Islet precursor cell (in vitro differentiated cells): Measurements from ENCODE around the gene BMP7.
A peak's percentile ranks its signal among the peaks of the same experiment; 100 is the strongest.

Source experiments
- DNase-seq: peaks from one replicate; pipeline ENCODE4 v3.0.0-alpha.2; 2018

Gene BMP7

GRCh38 chr20:57141492-57141891 is 124.9 kb downstream of the BMP7 start:
- no peak for DNase-seq

GRCh38 chr20:57140416-57140965 is 126.0 kb downstream of the BMP7 start:
- DNase-seq: no peak

DNA sequence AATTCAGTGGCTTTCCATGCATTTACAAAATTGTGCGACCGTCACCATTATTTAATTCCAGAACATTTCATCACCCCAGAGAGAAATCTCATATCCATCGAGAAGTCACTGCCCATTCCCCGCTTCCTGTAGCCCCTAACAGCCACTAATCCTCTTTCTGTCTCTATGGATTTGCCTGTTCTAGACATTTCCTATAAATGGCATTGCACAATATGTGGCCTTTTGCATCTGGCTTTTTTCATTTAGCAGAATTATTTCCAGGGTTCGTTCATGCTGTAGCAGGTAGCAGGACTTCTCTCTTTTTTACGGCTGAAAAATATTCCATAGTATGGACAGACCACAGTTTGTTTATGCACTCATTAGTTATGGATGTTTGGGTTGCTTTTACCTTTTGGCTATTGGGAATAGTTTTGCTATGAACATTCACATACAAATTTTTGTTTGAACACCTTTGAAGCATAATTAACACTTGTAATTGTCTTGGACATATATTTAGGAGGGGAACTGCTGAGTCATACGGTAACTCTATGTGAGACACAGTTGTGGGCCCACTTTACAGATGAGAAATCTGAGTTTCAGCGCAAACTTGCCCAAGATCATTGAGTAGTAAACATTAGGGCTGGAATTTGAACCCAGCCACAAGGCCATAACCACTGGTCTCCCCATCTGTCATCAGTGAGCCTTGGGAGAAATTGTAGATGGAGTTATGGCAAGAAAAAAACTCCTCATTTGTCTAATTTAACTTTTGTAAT is 126.9 kb downstream of the BMP7 start:
- no peak for DNase-seq

DNA sequence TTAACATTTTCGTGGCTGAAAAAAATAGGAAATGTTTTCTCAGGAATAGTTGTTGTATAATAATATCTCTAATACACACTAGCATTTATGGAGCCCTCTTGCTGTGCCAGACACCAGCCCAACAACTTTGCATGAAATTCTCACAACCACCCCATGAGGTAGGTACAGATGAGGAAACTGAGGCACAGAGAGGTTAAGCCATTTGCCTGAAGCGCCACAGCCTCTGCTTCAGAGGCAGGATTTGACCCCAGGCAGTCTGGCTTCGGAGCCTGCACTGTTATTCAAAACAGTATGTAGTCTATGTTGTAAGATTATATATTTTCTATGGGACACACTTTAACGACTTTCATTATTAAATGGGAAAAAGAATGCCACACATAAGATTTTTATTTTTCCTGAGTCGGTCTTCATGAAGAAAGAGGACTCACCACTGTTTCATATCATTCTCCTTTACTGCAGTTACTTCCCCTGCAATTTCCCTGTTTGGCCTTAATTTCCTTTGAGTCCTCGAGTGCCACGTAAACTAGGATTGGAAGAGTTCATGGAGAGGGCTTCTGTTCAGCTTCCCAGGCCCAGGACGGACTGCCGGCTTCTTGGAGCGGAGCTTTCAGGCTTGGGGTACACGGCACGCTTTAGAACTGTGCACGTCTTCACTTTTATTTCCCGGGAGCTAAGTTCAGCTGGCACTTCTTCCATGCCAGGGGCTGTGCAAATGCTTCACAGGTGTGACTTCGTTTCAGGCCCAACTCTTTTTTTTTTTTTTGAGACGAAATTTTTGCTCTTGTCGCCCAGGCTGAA is 128.0 kb downstream of the BMP7 start:
- DNase-seq: no peak

DNA sequence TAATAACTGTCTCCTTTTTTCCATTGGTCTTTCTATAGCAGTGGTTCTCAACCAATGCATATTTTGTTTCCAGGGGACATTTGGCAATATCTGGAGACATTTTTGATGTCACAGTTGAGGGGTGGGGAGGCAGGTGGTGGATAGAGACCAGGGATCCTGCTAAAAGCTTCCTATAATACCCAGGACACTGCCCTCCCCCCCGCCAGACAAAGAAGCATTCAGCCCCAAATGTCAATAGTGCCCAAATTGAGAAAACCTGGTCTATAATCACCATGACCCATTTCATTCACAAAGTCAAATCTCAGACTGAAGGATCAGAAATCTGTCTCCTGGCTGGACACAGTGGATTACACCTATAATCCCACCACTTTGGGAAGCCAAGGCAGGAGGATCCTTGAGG is 128.8 kb downstream of the BMP7 start:
- DNase-seq: no peak

- DNase-seq: no peak
Measured at GRCh38 chr20:57136734-57137133, 129.7 kb downstream of the BMP7 start.

DNA sequence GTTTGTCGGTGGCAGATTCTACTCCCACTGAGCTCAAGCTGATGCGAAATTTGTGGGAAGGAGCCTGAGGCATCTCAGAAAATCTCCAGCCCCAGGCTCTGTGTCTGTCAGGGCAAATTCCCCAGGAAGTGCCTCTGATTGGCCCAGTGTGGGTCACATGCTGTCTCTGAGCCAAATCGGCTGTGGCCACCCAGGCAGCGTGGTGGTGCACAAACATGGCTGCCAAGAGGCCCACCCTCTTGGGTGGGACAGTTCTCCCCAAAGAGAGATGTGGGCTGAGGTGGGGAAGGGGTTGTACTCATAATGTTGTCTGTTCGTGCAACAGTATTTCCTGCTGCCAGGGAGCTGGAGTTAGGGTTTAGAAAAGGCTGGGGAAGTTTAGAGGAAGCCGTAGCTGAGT is 130.6 kb downstream of the BMP7 start:
- DNase-seq: no peak

- DNase-seq: no peak
Measured at GRCh38 chr20:57134804-57135203, 131.6 kb downstream of the BMP7 start.

DNA sequence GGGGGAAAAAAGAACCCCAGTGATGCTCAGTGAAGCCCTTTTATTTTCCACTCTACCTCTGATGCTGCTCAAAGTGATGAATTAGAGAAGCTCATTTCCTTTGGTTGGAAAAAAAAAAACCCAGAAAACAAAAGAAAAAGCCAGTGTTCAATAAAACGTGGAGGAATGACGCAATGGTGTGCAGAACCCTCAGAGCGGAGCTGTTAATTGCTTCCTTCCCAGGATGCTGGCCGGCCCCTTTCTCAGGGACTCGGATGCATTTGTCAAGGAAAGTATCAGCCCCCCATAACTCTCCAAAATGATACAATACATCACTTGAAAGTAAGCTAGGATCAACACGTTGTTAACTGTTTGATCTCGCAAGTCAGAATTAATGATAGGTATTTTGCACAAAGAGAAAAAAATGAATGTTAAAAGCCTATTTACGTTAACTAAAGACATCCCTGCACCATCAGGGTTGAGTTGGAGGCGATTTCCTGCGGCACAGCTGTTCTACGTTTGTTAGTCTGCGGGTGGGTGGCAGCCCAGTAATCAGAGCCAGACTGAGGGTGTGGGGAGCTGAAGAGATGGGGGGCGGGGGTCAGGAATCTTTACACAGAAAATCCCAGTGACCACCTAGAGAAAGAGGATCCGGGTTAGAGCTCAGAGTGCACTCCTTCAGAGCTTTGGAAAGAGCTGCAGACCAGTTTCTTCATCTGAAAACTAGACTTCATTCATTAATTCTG is 132.4 kb downstream of the BMP7 start:
- no peak for DNase-seq

DNA sequence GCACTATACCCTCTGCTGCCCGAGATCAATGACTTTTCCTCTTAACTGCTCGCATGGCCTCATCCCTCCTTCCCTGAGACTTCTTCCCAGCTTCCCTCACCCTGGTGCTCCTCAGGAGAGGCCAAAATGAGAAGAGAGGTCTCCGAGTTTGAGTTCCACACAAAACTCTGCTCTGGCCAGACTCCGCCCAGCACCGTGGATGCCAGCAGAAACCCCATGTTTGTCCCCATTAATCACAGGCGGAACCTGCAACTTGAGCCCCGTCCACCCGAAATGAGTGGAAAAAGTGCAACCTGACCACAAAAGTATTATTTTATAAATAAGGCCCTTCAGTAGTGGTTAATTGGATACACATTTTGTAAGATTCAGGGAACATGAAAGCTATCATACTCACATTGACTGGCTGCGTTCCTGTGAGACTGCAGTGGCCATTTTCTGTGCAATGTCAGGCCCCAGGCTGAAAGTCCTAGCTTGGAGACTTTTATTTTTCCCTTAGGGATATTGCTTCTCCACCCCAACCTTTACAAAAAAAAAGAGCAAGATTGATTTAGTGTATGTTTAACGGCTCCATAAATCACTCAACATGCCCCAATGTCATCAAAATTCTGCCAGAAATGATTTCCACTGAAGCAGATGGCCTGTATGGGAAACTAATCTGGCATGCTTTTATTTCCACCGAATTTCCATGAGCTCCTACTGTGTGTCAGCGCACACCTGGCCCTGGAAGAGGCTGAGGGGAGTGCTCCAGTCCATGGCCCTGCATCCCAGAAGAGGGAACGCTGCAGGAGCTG is 134.6 kb downstream of the BMP7 start:
- DNase-seq: no peak

DNA sequence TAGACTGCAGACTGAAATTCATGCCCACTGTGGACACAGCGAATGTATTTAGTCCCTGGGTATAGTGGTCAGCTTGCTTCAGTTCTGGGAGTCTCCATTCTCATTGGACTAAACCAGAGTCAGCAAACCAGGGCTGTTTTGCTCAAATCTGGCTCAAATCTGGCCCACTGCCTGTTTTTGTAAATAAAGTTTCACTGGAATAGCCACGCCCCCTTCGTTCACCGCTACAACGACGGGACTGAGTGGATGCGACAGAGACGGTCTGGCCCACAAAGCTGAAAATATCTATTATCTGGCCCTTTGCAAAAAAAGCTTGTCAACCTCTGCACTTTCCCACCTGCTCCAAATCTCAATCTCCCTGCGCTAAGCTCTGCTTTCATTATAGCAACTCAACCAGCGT is 135.4 kb downstream of the BMP7 start:
- no peak for DNase-seq

DNA sequence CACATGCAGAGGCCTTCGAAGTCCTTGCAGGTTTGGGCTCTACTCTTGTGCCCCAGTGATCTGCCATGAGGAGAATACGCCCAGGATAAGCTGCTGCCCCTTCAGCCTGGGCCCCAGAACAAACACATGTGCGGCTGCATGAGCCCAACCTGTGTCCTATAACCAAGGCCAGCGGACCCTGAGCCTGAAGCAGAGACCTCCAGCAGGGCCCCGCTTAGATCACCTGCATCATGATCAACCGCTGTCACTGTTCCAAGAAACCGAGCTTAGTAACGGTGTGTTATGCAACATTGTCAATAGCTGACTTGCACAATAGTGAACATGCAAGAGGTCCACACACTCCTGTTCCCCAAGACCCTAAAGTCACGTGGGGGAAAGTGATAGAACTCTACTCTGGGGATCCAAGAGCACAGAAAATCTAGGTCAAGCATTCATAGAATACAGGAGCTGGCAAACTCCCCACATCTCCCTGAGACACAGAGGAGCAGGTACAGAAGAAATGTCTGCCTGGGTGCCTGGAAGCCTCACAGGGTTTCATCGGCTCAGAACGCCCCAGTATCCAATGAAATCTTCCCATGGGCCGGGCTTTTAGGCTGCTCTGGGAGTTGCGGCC is 136.2 kb downstream of the BMP7 start:
- DNase-seq: no peak

GRCh38 chr20:57129303-57129702 is 137.1 kb downstream of the BMP7 start:
- DNase-seq: no peak

DNA sequence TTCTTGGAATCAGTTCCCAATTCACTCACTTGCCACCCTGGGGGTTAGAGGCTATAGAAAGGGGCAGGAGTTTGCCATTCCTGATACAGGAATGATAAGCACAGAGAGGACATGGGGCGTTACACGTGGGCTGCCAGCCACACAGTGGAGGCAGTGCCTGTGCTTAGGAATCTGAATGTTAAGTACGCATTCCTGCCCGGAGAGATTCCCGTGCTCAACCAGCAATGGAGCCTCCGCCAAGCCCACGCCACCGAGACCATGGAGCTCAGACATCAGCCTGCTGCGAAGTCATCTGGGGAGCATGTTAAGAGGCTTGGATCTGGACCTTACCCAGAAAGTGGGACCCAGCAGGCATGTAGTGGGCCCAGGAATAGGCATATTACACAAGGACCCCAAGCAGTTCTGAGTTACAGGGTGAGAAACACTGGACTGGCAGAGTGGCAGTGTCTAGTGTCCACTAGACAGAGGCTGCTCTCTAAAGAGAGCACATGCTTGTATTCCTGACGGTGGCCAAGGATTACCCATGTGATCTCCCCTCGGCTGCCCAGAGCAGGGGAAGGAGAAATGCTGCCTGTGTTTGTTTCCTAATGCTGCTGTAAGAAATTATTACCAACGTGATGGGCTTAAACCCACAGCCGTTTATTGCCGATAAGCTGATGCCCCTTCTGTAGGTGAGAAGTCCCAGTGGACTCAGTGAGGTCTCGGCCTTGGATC is 138.2 kb downstream of the BMP7 start:
- no peak for DNase-seq

DNA sequence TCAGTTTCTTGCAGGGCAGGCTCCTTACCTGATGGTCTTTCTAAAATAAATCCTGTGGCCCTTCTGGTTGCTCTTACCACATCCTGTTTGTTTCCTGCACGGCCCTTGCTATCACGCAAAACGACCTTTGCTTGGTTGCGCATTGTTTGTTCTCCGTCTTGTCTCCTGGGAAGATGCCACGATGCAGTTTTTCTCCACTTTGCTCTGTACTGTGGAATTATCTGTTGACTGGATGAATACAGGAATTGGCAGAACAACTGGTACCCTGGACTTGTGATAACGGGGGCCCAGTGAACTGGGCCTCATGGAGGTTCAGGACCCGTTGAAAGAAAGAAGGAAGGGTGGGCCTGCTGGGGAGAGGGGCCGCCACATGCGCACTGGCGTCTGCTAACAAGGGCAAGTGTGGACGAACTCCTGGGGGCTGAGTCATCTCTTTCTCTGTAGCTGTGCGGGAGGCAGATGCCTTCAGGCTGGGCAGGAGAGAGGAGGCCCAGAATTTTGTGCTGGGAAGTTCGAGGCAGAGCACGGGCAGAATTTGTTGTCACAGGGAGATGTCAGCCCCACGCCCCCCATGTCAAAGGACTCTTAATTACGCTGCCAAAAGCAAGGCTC is 139.9 kb downstream of the BMP7 start:
- DNase-seq: peak; percentile 84

GRCh38 chr20:57124800-57125517 is 141.5 kb downstream of the BMP7 start:
- peak; percentile 71 for DNase-seq

DNA sequence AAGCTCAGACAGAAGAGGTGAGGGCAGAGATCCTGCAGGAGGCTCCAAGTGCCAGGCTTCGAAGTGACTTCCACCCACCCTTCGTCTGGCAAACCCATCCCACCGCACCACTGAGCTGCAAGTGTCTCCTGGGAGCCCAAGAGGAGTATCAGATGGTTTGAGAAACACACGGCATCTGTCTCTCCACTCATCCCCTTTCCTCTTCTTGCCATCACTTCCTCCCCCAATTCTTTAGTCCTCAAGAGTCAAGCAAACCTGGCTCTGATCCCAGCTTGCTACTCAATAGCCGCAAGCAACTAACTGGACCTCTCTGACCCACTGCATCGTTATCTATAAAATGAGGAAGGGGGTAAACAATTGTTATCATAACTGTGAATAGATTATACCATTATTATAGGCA is 142.1 kb downstream of the BMP7 start:
- no peak for DNase-seq

DNA sequence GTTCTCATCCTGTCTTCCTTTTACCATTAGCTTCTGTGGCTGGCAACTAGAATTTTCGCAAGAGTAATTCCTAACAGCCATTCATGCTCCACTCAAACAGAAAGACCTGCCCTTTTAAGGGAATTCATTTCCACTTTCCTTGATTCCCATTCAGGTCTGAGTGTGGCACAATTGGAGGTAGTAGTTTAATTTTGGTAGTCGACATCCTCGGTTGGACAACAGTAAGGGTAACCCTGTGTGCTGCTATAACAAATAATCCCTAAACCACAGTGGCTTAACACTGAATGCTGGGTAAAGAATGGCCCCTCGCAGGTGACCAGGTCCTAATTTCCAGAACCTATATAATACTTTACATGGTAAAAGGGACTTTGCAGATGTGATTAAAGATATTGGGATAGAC is 142.9 kb downstream of the BMP7 start:
- no peak for DNase-seq

DNA sequence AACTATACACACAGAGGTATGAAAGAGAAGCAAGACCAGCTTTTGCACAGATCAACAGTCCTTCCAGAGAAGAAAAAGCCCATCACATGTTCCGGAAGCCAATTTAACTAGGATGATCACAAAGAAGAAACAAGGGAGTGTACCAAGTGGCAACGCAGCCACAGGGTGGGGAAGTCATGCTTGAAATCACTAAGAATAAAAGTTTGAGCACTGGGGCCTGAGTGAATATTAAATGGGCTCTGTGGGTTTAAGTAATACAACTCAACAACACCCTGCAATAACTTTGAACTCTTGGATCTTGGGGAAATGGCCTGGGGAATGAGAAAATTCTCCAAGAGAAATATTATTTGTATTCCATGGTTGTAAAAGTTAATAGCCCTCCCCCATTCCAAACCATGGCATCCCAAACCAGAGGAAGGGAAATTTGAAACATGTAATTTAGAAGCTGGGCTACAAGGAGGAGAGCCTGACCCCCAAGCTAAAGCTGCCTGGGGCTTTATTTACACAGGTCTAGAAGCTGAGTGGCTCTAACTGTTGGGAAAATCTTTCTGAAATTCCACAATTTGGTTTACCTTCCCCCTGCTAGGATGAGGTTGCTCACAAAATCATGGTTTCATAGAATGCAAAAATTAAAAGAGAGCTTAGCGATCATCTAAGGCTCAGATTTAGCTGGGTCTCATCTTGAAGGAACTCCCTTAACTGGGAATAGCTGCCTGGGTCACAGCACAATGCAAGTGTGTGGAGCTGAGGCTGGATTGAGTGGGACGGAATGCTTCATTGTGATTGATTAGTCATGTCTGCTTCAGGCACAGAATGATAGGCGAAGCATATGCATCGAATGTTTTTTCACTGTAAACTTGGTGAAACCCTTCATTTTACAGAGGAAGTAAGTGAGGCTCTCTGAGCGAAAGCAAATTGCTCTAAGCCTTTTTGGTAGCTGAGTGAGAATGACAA is 143.6 kb downstream of the BMP7 start:
- DNase-seq: peak; percentile 66
